ENCODE results near the gene ZNF341. TPM values are rescaled to one million over a fixed set of nuclear protein-coding genes. Genes with fewer than 3 reads are reported as not detected.

The ZNF341 gene
- total and polyA plus RNA-seq, 9 of the 15 experiments (the other 6 are each of a cell fraction or from before 2014, with no cell fraction given), result 0.08 to 2.6 (median 1.0) TPM

GRCh38 chr20:33685328-33686099, 46.3 kb upstream of the ZNF341 start (continued):
- no peak for TF ChIP-seq ZNF57 (CRISPR knock-in tag; IDR thresholded peaks at IDR 0.05)
- no peak for TF ChIP-seq KDM4B (IDR thresholded peaks at IDR 0.05; ENCODE audit: borderline replicate concordance in 2 of 2, low read depth in 1 of 2)
- no peak for TF ChIP-seq RBM39 (optimal IDR thresholded peaks at IDR 0.05; ENCODE audit: low read depth, low read length)
- no peak for TF ChIP-seq HNRNPK (IDR thresholded peaks at IDR 0.05; ENCODE audit: low read depth, low read length, poor library complexity, severe bottlenecking)
- no peak for TF ChIP-seq ZNF561 (CRISPR knock-in tag; conservative IDR thresholded peaks at IDR 0.05)
- no peak for TF ChIP-seq ZNF586 (CRISPR knock-in tag; conservative IDR thresholded peaks at IDR 0.05)
- no peak for TF ChIP-seq ATF2 (CRISPR knock-in tag; IDR thresholded peaks at IDR 0.05)
- TF ChIP-seq ZSCAN29 (IDR thresholded peaks at IDR 0.05), result no peak
- no peak for TF ChIP-seq NCOA1 (IDR thresholded peaks at IDR 0.05; ENCODE audit: low read depth)
- TF ChIP-seq ZNF589 (CRISPR knock-in tag; IDR thresholded peaks at IDR 0.05; ENCODE audit: low read depth), result no peak
- no peak for TF ChIP-seq HDAC8 (tag; IDR thresholded peaks at IDR 0.05)
- no peak for TF ChIP-seq TAF9B (IDR thresholded peaks at IDR 0.05; ENCODE audit: partially characterized antibody)
- no peak for TF ChIP-seq ZNF655 (CRISPR knock-in tag; IDR thresholded peaks at IDR 0.05)
- TF ChIP-seq JUNB (CRISPR knock-in tag; conservative IDR thresholded peaks at IDR 0.05), result no peak
- TF ChIP-seq ZNF740 (CRISPR knock-in tag; IDR thresholded peaks at IDR 0.05), result 0 out of 2 replicates have a peak, but pooled peaks have one; percentile 27
- no peak for TF ChIP-seq ZNF740 (tag; IDR thresholded peaks at IDR 0.05)
- 0 out of 2 replicates have a peak, but pooled peaks have one; percentile 9 for TF ChIP-seq EGR1 (conservative IDR thresholded peaks at IDR 0.05)
- no peak for TF ChIP-seq PTRF (tag; IDR thresholded peaks at IDR 0.05)
- TF ChIP-seq ZNF316 (IDR thresholded peaks at IDR 0.05), result no peak
- TF ChIP-seq TCF7L2 (IDR thresholded peaks at IDR 0.05; ENCODE audit: low read depth, low read length), result no peak
- TF ChIP-seq CUX1 (CRISPR knock-in tag; IDR thresholded peaks at IDR 0.05), result no peak

All from K562 (cell line).